Erythroblast (primary cell): ENCODE data around the gene PCNX1.

ENCODE experiments used
- GATA1 ChIP-seq: IDR thresholded peaks from 2 replicates; pipeline ENCODE4 v1.6.1; 2011; ENCODE audit warnings: low read depth, mild to moderate bottlenecking, control low read depth, low read length, moderate library complexity
- POLR2A ChIP-seq: IDR thresholded peaks from 2 replicates; pipeline ENCODE4 v1.6.1; 2011; ENCODE audit warnings: mild to moderate bottlenecking, low read length

- TF ChIP-seq POLR2A: no peak
- no peak for TF ChIP-seq GATA1
These were observed 5.1 kb upstream of the PCNX1 start for GRCh38 chr14:70902184-70902583.
